ENCODE results near the gene METTL4.

DNA sequence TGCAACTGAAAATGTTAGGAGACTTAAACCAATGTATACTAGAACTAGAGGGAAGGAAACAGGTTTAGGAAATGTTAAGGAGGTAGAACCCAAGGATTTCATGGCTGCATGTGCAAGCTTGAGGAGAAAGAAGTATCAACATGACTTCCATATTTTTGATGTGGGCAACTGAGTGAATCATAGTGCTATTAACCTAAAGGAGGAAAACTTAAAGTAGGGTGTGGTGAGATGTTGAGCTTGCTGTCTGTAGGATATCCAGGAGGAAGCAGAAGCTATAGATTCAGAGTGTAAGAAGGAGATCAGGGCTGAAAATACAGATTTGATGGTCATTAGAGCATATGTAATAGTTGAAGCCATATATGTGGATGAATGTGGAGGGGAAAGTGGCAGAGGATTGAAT is 31.5 kb upstream of the METTL4 start:
- TF ChIP-seq POLR2A (IDR thresholded peaks at IDR 0.05; ENCODE audit: low read length) (no peak), GATA1 (IDR thresholded peaks at IDR 0.05; ENCODE audit: low read depth, low read length) (no peak)
